ENCODE measurements around the gene DDB1.

DDB1 gene

GRCh38 chr11:61356706-61357105 lies 23.8 kb upstream of the DDB1 start:
- no peak for DNase-seq (ENCODE audit: low read depth in 2 of 2)

- DNase-seq (ENCODE audit: low read depth in 2 of 2) = no peak
Observed at GRCh38 chr11:61354208-61354607, 21.3 kb upstream of the DDB1 start.

DNA sequence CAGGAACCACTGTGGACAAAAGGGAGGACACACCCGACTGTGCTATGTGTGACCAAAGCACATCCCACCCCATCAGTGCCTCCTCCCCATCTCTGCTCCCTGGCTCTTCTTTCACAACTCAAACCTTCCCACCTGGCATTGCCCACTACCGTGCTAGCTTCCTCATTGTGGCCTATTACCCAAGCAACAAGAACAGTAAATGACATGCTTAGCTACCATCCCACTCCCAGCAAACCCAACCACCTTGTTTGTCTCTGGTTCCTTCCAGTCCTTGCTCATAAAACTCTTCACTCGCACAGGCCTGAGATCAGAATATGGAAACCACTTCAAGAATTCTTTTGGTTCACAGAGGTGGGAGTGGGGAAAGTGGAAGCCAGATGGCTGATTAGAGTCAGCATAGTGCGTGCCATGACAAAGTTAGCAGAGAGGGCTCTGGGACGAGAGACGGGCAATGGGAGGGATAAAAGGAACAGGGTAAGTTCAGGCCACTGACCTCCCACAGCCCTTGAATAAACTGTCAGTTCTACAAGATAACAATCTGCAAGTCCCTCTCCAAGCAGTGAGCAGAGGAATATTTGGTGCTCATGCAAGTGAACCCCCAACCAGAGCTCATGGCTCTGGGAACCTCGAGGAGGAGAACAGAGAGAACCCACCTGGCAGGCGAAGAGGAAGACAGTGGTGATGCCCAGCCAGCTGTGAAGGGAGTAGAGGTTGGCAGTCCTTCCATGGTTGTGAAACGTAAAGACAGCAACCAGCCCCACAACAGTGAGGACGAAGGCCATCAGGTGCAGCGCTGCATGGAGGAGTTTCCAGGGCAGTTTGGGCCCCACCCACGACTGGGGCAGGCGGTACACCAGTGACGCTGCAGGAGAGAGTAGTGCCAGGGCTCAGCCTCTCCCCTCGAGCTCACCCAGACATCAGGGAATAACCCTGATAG lies 20.5 kb upstream of the DDB1 start:
- DNase-seq (ENCODE audit: low read depth in 2 of 2) = no peak

DNA sequence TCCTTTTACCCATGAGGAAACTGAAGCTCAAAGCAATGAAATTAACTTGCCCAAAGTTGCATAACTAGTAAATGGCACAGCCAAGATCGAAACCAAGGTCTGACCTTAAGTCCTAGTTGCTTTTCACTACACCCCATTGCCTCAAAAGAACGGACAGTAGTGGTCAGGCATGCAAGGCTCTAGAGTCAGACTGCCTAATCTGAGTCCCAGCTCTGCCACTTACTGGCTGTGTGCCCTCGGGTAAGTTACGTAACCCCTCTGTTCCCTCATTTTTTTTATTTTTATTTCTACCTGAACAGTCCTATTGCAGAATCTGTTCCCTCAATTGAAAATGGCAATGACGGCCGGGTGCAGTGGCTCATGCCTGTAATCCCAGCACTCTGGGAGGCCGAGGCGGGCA lies 19.1 kb upstream of the DDB1 start:
- no peak for DNase-seq (ENCODE audit: low read depth in 2 of 2)

DNA sequence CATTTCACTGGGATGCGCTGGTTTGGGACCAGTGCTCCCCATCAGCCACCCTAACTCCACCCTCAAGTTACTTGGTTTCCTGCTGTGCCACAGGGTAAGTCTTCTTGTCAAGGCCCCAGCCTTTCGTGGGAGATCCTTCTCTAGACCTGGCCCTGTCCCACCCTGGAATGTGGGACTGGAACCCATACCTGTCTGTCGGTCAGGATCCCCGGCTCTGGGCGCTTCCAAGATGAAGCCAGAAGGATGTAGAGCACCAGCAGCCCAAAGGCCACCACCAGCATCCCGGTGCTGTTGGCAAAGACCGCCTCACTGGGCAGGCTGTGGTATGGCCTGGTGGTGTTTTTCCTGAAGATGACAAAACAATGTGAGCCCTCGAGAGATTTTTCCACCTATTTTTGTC lies 17.9 kb upstream of the DDB1 start:
- no peak for DNase-seq (ENCODE audit: low read depth in 2 of 2)

- DNase-seq (ENCODE audit: low read depth in 2 of 2) = no peak
Observed at GRCh38 chr11:61350336-61350735, 17.4 kb upstream of the DDB1 start.

GRCh38 chr11:61349916-61350315 lies 17.0 kb upstream of the DDB1 start:
- no peak for DNase-seq (ENCODE audit: low read depth in 2 of 2)

DNA sequence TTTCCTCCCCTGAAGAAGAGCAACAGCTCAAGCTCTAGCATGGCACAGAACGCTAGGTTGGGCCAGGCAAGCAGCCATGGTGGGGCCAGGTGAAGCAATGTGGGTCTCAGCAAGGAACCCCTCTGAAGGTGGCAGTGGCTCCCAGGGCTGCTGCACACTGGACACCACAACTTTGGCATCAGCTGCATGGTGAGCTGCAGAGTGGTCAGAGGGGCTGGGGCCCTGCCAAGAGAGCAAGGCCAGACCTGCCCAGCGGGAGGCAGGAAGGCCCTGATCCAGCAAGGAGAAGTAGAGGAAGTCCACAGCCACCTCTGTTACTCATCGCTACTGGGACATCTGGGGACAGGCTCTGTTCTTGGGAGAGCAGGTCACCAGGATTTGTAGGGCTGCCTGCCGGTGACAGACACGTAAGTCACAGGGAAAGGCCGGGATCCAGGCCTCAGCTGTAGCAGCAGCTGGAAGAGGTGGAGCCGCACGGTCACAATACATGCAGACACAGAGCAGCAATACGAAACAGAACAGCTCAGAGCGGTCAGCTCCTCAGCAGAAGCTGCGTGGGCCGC lies 16.4 kb upstream of the DDB1 start:
- DNase-seq (ENCODE audit: low read depth in 2 of 2) = no peak

DNA sequence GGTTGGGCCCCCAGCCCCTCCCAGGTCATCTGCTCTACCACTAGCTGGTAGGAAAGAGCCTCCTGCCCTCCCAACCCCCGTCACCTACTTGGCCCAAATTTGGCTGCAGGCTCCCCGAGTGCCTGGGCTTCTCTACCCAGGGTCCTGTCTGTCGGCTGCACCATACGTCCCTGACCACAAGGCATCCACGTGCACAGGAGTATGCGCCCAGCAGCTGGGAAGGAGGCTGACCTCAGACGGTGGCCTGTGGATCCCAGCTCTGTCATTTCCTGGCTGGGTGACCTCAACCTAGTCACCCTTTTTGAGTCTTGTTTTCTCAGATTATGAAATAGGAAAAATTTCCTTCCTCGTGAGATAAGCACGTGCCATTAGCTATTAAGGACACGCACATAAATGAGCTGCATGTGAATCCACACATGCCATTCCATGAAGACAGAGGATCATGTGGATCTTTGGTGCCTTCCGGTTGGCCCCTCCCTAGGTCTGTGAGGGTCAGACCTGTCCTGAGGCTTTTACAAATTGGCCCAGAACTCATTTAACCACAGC lies 15.1 kb upstream of the DDB1 start:
- no peak for DNase-seq (ENCODE audit: low read depth in 2 of 2)

DNA sequence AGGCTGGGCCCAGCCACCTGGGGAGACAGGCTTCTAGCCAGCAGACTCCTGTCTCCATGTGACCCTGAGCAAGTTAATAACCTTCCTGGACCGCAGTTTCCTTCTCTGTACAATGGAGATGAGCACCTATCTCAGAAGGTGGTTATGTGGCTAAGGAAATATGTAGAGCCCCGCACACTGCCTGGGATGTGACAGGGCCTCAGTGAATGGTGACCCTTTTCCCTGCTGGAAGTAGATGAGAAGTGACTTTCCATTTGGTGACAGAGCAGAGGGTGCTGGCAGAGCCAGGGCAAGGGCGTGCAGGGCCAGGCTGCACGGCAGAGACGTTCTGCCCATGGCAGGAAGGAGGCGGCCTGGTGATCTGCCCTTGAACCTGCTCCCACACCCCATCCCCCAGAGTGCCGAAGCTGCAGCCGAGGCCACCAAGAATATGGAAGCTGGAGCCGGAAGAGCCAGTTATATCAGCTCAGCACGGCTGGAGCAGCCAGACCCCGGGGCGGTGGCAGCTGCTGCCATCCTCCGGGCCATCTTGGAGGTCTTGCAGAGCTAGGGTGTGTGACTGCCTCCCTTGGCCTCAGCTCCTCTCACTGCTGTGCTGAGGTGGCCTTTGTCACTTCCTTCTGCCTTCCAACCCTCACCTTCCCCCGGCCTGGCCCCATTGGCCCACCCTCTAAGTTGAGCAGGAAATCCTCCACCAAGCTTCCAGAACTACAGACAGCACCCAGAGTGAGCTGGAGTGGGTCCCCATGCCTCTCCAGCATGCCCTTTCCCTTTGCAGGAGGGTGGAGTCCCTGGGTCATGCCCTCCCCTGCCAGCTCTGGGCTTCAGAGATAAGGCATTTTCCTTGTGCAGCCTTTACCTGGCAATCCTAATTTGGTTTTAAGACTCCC lies 13.3 kb upstream of the DDB1 start:
- no peak for DNase-seq (ENCODE audit: low read depth in 2 of 2)

DNA sequence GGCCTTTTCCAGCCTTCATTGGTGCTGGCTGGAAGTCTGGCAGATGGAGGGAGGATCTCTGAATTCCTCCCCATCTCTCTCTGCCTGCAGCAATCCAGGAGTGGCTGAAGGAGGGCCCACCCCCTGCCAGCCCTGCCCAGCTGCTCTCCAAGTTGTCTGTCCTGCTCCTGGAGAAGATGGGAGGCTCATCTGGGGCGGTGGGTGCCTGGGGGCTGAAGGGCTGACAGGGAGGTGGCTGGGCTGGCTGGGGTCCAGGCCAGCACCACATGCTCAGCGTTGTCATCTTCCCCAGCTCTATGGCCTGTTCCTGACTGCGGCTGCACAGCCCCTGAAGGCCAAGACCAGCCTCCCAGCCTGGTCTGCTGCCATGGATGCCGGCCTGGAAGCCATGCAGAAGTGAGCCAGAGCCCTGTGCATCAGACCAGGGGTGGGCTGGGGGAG lies 12.3 kb upstream of the DDB1 start:
- no peak for DNase-seq (ENCODE audit: low read depth in 2 of 2)

DNA sequence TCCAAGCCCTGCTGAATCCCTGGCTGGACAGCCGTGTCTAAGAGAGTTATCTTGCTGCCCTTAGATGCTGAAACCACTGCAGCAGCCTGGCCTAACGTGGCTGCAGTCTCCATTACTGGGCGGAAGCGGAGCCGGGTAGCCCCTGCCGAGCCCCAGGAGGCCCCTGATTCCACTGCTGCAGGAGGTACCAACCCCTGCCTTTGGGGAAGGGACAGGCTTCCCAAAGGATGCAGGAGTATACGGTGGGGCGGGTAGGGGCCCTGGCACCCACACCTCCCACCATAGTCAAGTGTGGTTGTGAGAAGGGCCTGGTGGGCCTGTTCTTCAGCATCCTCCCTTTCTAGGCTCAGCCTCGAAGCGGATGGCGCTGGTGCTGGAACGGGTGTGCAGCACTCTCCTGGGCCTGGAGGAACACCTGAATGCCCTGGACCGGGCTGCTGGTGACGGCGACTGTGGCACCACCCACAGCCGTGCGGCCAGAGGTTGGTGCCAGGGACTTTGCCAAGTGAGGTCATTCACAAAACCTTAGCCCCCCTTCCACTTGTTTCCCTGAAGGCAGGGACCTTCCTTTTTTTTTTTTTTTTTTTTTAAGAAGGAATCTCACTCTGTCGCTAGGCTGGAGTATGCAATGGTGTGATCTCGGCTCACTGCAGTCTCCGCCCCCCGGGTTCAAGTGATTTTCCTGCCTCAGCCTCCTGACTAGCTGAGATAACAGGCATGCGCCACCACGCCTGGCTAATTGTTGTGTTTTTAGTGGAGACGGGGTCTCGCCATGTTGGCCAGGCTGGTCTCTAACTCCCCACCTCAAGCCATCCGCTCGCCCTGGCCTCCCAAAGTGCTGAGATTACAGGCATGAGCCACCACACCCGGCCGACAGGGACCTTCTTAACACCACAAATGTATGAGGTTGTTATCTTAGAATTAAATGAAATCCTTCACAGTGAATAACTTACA lies 11.2 kb upstream of the DDB1 start:
- DNase-seq (ENCODE audit: low read depth in 2 of 2) = no peak

- no peak for DNase-seq (ENCODE audit: low read depth in 2 of 2)
Observed at GRCh38 chr11:61342207-61342803, 9.4 kb upstream of the DDB1 start.

- no peak for DNase-seq (ENCODE audit: low read depth in 2 of 2)
Observed at GRCh38 chr11:61341706-61342105, 8.8 kb upstream of the DDB1 start.

GRCh38 chr11:61340979-61341378 lies 8.1 kb upstream of the DDB1 start:
- DNase-seq (ENCODE audit: low read depth in 2 of 2) = no peak

DNA sequence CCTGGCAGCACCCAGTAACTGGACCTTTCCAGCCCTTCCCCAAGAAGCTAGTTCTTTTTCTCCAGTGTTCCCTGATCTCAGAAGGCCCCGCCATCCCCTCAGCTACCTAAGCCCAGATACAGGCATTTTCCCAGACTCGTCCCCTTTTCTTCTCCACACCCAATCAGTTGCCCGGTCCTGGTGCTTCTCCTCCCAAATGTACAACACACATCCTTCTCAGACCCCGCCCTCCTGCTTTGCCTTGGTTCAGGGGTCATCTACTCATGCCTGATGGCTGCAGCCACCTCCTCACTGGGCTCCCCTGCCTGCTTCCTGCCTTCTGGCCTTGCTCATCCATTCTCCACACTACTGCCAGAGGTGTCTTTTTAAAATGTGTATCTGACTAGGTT lies 6.6 kb upstream of the DDB1 start:
- DNase-seq (ENCODE audit: low read depth in 2 of 2) = no peak

GRCh38 chr11:61338783-61339489 lies 6.0 kb upstream of the DDB1 start:
- no peak for DNase-seq (ENCODE audit: low read depth in 2 of 2)

- DNase-seq (ENCODE audit: low read depth in 2 of 2) = no peak
Observed at GRCh38 chr11:61337706-61338470, 5.0 kb upstream of the DDB1 start.

Data from stimulated activated CD8-positive, alpha-beta memory T cell treated with anti-CD3 and anti-CD28 coated beads, Interleukin-7, amount 100 ng/mL, for 4 hours (primary cell).